HG03521 (cell line): Measurements from ENCODE around the gene TNFSF4.

Source experiments
- ATAC-seq: cut with Tn5 transposase; IDR thresholded peaks from one replicate; pipeline ENCODE4 v1.9.1; 2021; ENCODE audit warnings: mild to moderate bottlenecking, moderate library complexity; ENCODE audit not compliant: unreplicated experiment

Gene TNFSF4

DNA sequence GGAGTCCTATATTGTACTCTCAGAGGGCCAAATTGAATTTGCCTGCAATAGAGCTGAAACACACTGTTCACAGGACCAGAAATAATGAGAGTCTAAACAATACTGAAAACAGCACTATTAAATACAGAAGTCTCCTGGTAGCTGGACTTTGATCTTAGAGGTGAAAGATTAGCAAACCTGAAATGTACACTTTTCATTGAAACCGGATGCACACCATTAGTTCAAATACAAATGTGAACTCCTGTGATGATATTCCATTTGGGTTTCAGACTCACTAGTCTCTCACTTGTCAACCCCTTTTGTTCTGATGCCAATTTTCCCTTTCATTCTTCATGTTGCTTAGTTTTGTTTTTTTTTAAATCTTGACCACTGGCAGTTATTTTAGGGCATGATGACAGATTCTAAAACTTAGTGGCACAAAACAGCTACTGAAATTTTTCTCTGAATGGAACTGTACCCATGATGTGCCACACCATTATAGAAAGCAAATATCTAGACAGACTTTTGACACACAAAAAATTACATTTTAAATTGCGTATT is 5.9 kb upstream of the TNFSF4 start:
- peak; percentile 53 for ATAC-seq

DNA sequence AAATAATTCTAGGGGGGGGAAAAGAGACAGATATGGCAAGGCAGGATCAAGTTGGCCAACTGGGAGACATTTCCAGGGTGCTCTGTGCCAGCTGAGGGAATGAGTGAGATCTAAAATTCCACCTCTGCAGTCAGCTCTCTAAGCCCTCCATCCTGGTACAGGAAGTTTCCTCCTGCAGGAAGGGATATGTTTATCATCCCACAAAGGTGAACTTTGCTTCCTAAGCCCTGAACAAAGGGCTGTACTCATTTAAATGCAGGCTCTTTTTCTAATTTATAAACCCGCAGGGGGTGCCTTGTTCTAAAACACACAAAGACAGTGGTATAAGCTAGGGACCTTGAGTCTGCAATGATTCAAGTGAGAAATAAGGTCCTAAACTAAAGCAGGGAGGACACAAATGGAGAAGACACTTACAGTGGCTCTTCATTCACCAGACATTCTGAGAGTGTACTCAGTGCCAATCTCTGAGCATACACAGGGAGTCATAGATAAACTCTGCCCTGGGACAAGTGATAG is 3.6 kb upstream of the TNFSF4 start:
- ATAC-seq: no peak

DNA sequence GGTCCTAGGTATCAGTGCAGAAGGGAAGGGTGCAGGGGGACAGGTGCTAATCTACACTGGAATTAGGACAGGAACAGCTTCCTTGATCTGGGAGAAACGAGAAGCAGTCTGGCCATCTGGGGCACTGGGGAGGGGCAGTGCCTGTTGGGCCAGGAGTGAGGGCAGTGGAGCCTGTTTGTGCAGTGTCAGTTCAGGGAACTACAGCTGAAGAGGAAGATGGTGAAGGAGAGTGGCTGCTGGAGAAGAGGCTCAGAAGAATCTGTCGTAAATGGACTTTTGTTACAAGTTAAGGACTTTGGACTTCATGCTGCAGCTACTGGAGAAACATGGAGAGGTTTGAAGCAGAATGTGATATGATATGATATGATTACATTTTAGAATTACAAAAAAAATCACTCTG is 3.2 kb upstream of the TNFSF4 start:
- no peak for ATAC-seq

DNA sequence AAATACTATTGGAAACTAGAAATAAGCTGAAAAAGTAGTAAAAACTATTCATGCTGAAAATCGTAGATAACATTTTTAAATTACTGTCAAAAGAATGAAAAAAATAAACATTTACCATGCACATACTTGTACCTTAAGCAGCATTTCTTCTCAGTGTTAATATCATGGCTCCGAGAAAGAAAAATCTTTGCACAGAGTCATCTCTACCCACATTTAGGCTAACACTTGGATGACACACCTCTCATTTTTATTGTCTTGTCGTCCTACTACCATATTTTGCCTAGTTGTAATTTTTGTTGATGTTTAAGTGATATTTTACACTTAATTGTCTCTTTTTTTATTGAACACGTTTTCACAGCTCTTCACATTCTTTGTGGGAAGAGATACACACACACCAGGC is 1.7 kb upstream of the TNFSF4 start:
- no peak for ATAC-seq

DNA sequence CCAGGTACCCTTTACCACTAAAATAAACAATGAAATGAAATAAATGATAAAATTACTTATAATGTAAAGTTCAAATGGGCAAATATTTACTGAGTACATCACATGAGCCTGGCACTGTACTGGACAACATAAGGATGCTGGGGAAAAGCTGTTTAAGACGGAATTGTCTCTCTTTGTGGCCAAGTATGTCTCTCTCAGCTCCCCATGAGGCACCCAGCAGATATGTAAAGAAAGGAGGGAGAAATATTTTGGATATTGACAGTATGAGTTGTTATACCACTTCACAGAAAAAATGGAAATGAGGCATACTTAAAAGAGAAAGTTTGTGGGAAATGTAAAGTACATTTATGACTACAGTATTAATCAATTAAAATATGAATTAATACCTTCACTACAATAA is 1.0 kb upstream of the TNFSF4 start:
- ATAC-seq: no peak

DNA sequence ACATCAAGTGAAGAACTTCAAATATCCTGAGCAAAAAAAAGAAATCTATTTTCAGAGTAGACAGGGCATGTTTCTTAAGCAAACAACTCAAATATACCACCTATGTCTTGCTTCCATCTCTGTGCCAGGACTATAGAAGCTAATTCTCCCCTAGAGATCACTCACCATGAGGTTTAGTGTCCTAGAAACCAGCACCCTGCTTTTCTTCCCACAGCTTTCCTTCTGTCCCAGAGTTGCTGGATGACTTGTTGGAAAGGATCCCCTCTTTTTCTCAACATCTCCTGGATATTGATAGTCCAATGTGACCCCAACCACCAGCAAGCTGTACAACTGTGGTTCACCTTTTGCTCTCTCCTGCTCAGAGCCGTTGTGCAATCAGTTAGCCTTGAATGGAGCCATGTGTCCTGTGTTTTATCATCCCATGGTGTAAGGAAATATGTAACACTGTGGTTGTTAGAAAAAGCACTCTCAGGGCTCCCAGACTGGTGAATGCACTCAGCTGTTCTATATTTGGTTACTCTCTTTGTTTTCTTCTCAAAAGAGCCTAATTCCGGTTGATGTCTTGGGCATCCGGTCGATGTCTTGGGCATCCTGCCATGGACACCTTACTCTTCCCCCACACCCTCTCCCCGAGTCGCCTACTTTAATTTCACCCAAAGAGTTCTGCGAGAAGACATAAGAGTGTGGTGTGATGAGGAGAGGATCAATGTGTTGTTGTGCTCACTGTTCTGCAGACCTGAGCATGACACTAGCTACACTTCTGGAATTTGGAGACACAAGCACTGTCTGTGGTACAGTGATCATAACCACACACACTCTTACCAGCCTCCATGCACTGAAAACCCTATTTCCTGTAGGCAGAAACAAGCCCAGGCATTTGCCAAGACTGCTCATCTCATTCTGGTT is 1.7 kb downstream of the TNFSF4 start:
- ATAC-seq: no peak

DNA sequence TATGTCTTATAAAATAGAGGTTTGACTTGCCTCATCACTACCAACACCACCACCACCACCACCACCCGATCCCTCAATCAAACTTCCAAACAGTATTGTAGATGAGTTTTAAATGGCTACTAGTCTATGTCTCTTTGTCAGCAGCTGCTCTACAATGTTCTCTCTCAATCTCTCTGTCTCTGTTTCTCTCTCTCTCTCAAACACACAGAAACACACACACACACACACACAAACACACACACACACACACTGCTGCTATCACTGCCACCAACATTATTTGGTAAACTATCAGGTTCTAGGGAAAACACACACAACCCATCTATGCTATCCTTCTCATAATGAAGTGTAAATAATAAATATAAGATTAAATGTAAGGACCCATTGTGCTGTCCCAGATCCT is 2.4 kb downstream of the TNFSF4 start:
- ATAC-seq: no peak

DNA sequence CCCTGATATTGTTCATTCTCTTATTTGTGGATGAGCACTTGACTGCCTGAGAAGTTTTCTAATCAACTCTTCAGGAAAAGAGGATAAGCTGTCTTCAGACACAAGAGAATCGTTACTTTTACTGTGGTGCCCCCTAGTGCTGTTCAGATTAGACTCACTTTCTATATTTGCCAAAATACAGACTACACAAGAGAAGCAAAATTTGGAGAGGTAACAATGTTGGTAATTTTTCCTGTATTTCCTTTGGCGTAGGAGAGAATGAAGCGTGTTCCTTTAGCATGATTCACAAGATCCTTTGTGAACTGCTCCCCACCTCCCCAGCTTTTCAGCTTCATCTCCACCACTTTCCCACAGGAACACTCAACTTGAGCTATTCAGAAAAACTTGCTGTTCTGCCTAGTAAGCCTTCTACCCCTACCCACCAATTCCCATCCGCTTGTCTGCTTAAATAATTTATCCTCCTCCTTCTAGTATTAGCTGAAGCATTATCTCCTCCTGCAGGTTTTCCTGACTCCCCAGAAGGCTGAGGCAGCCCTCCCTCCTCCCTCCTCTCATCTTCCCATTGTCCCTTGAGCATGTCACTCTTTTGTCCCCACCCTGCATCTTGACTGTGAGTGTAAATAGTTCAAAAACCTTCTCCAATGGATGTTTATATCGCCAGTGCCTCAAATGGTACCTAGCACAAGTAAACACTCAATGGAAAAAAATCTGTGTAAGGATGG is 4.5 kb downstream of the TNFSF4 start:
- no peak for ATAC-seq

DNA sequence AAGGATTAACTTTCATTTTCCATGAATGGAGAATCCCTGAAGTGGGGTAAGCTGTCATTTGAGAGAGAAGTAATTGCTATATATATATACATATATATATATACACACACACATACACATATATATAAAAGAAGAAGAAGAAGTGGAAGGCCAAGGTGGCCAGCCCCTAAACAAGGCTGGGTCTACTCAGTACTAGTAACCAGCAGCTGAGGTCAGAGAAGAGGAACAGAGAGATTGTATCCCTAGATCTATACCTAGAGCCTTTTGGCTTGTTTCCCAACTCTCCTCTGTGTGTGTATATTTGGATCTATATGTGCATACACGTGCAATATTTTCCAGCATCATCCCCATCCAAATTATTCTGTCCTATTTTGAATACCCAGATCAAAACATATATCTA is 5.2 kb downstream of the TNFSF4 start:
- ATAC-seq: no peak

DNA sequence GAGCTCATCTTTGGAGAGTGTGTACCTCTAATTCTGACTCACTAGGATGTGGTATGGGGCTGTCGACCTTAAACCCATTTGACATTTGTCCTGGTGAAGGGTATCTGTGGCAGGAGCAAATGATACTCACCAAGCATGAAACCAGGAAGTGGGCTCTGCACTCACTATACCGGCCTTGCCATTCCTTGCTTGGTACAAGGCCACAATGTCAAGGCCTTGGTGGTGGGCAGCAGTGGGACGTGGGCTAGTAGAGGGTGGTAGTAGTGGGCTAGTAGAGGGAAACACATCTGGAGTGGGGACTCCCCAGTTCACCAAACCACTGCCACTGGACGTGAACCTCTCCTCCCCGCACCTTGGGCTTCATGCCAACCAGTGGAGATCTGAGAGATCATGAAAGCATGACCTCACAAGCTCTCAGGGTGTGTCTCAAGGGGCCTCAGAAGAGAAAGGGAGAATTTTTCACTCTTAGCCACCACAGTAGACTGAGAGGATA is 11.5 kb downstream of the TNFSF4 start:
- peak; percentile 82 for ATAC-seq

DNA sequence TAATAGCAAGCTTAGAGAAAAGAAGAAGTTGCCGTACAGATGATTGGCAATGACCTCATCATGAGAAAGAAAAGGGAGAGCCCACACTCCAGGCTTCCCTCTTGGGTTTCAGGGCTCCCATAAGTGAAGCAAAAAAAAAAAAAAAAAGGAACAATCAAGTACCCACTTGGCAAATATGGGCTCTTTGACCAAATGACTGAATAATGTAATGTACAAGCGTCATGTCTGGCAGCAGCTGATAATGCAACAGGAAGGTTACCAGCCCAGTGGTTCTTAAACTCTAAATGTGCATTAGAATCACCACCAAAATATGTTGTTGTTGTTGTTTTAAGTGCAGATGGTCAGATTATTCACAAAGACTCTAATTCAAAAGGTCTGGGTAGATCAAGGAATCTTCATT is 13.5 kb downstream of the TNFSF4 start:
- no peak for ATAC-seq

DNA sequence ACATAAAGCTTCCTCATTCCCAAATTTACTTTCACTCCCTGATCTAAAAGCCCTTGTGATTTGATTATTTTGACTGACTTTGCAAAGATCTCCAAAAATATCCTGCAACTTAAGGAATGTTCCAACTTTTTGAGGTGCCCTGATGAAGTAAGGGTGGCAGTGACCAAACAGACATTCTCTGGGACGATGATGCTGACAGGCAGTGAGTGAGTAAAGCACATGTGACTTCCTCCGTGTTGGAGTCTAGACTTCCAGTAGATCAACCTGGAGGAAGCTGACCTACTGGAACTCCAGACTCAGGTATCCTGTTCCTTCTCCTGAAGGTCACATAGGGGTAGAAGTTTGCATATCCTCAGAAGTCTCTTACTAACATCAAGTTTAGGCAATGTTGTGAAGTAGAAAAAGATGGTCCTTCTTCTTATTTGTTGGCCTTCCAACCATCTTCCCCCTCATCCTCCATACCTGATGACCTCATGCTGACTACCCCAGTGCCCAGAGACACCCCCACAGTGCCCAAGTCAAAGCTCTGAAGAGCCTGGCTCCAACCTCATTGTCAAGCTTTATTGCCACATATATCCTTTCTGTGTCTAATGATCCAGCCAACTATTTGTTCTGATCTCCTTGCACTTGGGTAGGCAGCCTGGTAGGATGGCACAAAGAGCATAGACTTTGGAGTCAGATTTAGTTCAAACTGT is 16.0 kb downstream of the TNFSF4 start:
- no peak for ATAC-seq

DNA sequence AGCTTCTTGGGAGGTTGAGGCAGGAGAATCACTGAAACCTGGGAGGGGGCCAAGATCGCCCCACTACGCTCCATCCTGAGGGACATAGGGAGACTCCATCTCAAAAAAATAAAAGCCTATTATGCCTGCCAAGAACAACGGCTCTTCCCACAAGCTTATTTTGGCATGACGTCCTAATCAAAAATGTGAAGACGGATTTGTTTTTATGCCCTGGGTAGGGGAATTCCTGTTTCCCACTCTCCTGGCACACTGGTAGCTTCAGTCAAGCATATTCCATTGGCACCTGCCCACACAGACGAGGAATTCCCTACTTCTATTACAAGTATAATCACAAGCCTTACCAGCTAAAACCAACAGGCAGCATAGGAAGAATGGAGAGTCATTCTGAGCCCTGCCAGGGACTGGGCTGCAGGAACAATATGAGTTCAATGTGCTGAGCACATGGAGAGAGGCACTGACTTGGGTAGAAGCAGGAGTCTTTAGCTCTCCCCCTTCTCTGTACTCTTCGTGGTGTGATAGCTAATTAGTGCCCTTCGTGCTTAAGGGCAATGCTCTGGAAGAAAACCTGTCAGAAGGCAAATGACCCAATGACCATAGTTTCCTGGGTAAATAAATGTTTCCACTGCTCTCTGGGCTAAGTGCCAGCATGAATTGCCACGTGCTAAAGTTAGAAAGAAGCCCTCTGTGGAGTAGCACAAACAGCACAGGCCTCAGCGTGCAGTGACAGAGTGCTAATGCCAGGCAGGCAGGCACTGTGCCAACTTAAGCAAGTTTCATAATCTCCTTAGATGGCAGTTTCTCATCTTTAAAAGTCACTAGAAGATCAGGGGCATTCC is 16.8 kb downstream of the TNFSF4 start:
- no peak for ATAC-seq

DNA sequence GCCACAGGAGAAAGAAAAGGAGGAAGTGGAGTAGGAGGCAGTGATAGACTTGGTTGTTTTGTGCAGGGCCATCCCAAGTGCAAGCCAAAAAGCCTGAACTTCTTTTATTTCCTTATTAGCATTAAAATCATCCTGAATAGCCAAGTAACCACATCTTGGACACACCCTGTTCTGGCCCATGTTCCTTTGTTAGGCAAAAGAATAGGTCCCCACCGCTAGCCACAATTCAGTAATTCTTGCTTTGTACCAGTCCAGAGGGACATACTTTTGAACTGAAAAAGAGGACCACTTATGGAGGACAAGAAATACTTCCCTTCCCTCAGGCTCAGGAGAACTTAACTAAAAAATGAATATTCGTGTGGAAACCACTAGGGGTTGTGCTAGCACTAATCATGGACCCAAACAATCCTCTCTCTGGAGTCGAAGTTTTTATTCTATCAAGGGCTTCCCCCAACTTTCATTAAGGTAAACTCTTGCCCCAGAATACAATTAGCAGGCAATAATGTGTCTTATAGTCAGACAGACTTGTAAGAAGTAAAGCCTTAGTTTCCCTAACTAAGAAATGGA is 19.4 kb downstream of the TNFSF4 start:
- ATAC-seq: no peak

DNA sequence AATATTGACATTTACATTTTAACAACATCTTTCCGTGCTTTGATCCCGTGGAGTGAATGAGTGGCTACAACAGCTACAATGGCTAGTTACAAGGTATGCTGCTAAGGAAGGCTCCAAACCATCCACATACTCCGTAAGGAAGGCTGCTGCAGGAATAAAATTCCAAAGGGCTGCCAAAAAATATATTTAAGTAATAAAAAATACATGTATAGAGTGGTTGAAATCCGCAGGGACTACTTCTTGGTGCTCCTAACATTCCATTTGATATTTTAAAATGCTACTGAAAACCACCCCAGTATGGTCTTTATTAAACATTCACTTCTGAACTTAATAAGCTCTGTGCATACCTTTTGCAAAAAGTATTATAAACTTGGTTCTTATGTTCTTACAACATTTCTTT is 25.3 kb downstream of the TNFSF4 start:
- no peak for ATAC-seq

DNA sequence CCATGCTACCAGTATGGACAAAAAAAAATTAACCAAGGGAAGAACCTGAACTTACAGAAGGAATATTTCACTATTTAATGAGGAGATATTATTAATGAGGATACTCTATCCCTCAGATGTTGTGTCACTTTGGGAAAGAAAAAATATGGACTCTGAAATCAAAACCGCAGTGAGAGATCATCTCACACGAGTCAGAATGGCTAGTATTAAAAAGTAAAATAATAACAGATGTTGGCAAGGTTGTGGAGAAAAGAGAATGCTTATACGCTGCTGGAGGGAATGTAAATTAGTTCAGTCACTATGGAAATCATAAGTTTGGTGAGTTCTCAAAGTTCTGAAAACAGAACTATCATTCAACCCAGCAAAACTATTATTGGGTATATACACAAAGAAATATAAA is 30.9 kb downstream of the TNFSF4 start:
- ATAC-seq: no peak

DNA sequence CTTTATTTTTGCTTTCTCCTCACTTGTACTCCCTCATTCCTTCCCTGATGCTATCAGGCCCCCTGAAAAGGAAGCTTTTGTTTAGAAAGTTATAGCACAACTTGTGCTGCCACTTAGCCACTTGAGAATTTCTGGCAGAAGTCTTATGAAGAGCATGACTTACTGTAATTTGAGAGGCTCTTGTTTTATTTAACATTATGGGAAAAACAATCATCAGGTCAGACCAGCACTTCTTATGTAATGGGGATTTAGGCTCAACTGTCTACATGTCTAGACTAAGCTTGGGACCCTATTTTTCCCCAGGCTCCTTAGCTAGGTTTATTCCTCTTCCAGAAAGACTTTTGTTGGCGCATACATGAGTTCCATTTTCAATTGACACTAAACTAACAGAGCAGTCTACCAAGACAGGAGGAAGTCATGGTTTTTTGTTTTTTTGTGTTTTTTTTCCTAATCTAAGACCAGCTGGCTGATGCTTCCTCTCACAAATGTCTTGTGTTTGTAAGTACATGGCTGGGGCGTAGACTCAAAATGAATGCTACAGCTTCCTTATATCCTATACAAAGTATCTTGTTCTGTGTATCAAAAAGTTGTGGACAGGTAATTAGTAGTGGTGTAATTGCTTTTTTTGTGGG is 31.5 kb downstream of the TNFSF4 start:
- ATAC-seq: no peak

DNA sequence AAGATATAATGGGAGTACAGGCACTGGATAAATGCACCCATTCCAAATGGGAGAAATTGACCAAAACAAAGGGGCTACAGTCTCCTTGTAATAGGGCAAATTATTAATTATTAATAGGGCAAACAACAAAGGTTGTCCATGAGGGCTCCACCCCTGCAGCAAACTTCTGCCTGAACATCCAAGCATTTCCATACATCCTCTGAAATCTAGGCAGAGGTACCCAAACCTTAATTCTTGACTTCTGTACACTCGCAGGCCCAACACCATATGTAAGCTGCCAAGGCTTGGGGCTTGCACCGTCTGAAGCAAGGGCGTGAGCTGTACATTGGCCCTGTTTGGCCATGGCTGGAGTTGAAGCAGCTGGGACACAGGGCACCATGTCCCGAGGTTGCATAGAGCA is 33.7 kb downstream of the TNFSF4 start:
- no peak for ATAC-seq

DNA sequence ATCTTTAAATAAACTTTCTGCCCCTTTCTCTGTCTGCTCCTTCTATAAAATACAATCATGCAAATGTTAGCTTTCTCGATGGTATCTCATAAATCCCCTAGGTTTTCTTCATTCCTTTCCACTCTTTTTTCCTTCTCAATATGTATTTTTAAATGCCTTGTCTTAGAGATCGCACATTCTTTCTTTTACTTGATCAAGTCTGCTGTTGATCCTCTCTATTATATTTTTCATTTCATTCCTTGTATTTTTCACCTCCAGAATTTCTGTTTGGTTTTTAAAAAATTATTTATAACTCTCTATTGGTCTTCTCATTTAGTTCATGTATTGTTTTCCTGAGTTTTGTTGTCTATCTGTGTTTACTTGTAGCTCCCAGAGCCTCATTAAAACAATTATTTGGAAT is 36.0 kb downstream of the TNFSF4 start:
- no peak for ATAC-seq
